ENCODE results near the gene ARMC8. TPM values are rescaled to one million over a fixed set of nuclear protein-coding genes. Genes with fewer than 3 reads are reported as not detected.

The ARMC8 gene
- total and polyA plus RNA-seq, 4 donors = 48.4 to 84.3 (median 55.2) TPM

- Histone ChIP-seq H3K27ac (ENCODE audit: low read depth, low read length) (no peak overlapping the region), H3K4me3 (ENCODE audit: low read depth, low read length) (no peak overlapping the region), H3K4me1 (ENCODE audit: control insufficient read depth, insufficient read depth, low read length) (no peaks in the 10 kb centered on the region), H3K36me3 (ENCODE audit: control insufficient read depth, insufficient read depth, low read length) (peaks cover 5% of the 10 kb centered on the region), H3K9me3 (ENCODE audit: control insufficient read depth, insufficient read depth, low read length) (peaks cover 2% of the 10 kb centered on the region), H3K27me3 (ENCODE audit: control insufficient read depth, insufficient read depth, low read length) (no peaks in the 10 kb centered on the region)
- DNase-seq (ENCODE audit: low read depth in 4 of 6, low spot score in 6 of 6) = no peak
- no CpG with 5 or more reads among the region's 4 CpGs for WGBS (ENCODE audit: insufficient coverage)
Measured at GRCh38 chr3:138310494-138310893, 123.4 kb downstream of the ARMC8 start.

- no peak overlapping the region for H3K27ac ChIP-seq (ENCODE audit: low read depth, low read length)
- WGBS (ENCODE audit: insufficient coverage) = no CpG with 5 or more reads among the region's 1 CpG
- no peaks in the 10 kb centered on the region for H3K36me3 ChIP-seq (ENCODE audit: control insufficient read depth, insufficient read depth, low read length)
- H3K27me3 ChIP-seq (ENCODE audit: control insufficient read depth, insufficient read depth, low read length) = no peaks in the 10 kb centered on the region
- H3K4me1 ChIP-seq (ENCODE audit: control insufficient read depth, insufficient read depth, low read length) = no peaks in the 10 kb centered on the region
- H3K9me3 ChIP-seq (ENCODE audit: control insufficient read depth, insufficient read depth, low read length) = no peaks in the 10 kb centered on the region
- DNase-seq (ENCODE audit: low read depth in 4 of 6, low spot score in 6 of 6) = no peak
- H3K4me3 ChIP-seq (ENCODE audit: low read depth, low read length) = no peak overlapping the region
Measured at GRCh38 chr3:138314751-138315150, 127.7 kb downstream of the ARMC8 start.

GRCh38 chr3:138317687-138318086, 130.6 kb downstream of the ARMC8 start:
- Histone ChIP-seq H3K4me3 (ENCODE audit: low read depth, low read length) (no peak overlapping the region), H3K27me3 (ENCODE audit: control insufficient read depth, insufficient read depth, low read length) (no peaks in the 10 kb centered on the region), H3K9me3 (ENCODE audit: control insufficient read depth, insufficient read depth, low read length) (no peaks in the 10 kb centered on the region), H3K36me3 (ENCODE audit: control insufficient read depth, insufficient read depth, low read length) (no peaks in the 10 kb centered on the region), H3K27ac (ENCODE audit: low read depth, low read length) (no peak overlapping the region), H3K4me1 (ENCODE audit: control insufficient read depth, insufficient read depth, low read length) (no peaks in the 10 kb centered on the region)
- WGBS (ENCODE audit: insufficient coverage) = no CpG with 5 or more reads among the region's 1 CpG
- no peak for DNase-seq (ENCODE audit: low read depth in 4 of 6, low spot score in 6 of 6)

- Histone ChIP-seq H3K4me1 (ENCODE audit: control insufficient read depth, insufficient read depth, low read length) (peaks cover under 1% of the 10 kb centered on the region), H3K9me3 (ENCODE audit: control insufficient read depth, insufficient read depth, low read length) (no peaks in the 10 kb centered on the region), H3K27me3 (ENCODE audit: control insufficient read depth, insufficient read depth, low read length) (no peaks in the 10 kb centered on the region), H3K36me3 (ENCODE audit: control insufficient read depth, insufficient read depth, low read length) (no peaks in the 10 kb centered on the region), H3K27ac (ENCODE audit: low read depth, low read length) (no peak overlapping the region), H3K4me3 (ENCODE audit: low read depth, low read length) (no peak overlapping the region)
- peak in 1 of 6 donors; percentile 49 for DNase-seq (ENCODE audit: low read depth in 4 of 6, low spot score in 6 of 6)
- 57% methylated on average over 3 of the region's 4 CpGs for WGBS (ENCODE audit: insufficient coverage)
Measured at GRCh38 chr3:138323971-138324370, 136.9 kb downstream of the ARMC8 start.

- no peaks in the 10 kb centered on the region for H3K36me3 ChIP-seq (ENCODE audit: control insufficient read depth, insufficient read depth, low read length)
- H3K27me3 ChIP-seq (ENCODE audit: control insufficient read depth, insufficient read depth, low read length) = no peaks in the 10 kb centered on the region
Measured at GRCh38 chr3:138325990-138326389, 138.9 kb downstream of the ARMC8 start.

GRCh38 chr3:138326866-138327595, 139.9 kb downstream of the ARMC8 start:
- no peaks in the 10 kb centered on the region for H3K9me3 ChIP-seq (ENCODE audit: control insufficient read depth, insufficient read depth, low read length)
- H3K27ac ChIP-seq (ENCODE audit: low read depth, low read length) = no peak overlapping the region
- no peaks in the 10 kb centered on the region for H3K27me3 ChIP-seq (ENCODE audit: control insufficient read depth, insufficient read depth, low read length)
- 95% methylated on average over 6 of the region's 12 CpGs for WGBS (ENCODE audit: insufficient coverage)
- H3K4me1 ChIP-seq (ENCODE audit: control insufficient read depth, insufficient read depth, low read length) = peaks cover 9% of the 10 kb centered on the region
- H3K4me3 ChIP-seq (ENCODE audit: low read depth, low read length) = no peak overlapping the region
- DNase-seq (ENCODE audit: low read depth in 4 of 6, low spot score in 6 of 6) = no peak
- no peaks in the 10 kb centered on the region for H3K36me3 ChIP-seq (ENCODE audit: control insufficient read depth, insufficient read depth, low read length)

More at GRCh38 chr3:138325990-138326389, 138.9 kb downstream of the ARMC8 start:
- H3K27ac ChIP-seq (ENCODE audit: low read depth, low read length) = no peak overlapping the region
- H3K4me1 ChIP-seq (ENCODE audit: control insufficient read depth, insufficient read depth, low read length) = peaks cover 9% of the 10 kb centered on the region
- no peak for DNase-seq (ENCODE audit: low read depth in 4 of 6, low spot score in 6 of 6)
- H3K4me3 ChIP-seq (ENCODE audit: low read depth, low read length) = no peak overlapping the region
- no peaks in the 10 kb centered on the region for H3K9me3 ChIP-seq (ENCODE audit: control insufficient read depth, insufficient read depth, low read length)

- DNase-seq (ENCODE audit: low read depth in 4 of 6, low spot score in 6 of 6) = no peak
- 83% methylated on average over 1 of the region's 4 CpGs for WGBS (ENCODE audit: insufficient coverage)
Measured at GRCh38 chr3:138327831-138328230, 140.7 kb downstream of the ARMC8 start.

GRCh38 chr3:138328341-138328740, 141.2 kb downstream of the ARMC8 start:
- Histone ChIP-seq H3K4me1 (ENCODE audit: control insufficient read depth, insufficient read depth, low read length) (peaks cover 9% of the 10 kb centered on the region), H3K4me3 (ENCODE audit: low read depth, low read length) (peak overlapping the region; percentile 67), H3K9me3 (ENCODE audit: control insufficient read depth, insufficient read depth, low read length) (no peaks in the 10 kb centered on the region), H3K27me3 (ENCODE audit: control insufficient read depth, insufficient read depth, low read length) (no peaks in the 10 kb centered on the region), H3K27ac (ENCODE audit: low read depth, low read length) (no peak overlapping the region), H3K36me3 (ENCODE audit: control insufficient read depth, insufficient read depth, low read length) (no peaks in the 10 kb centered on the region)
- peak in 1 of 6 donors; percentile 50 for DNase-seq (ENCODE audit: low read depth in 4 of 6, low spot score in 6 of 6)
- WGBS (ENCODE audit: insufficient coverage) = 17% methylated on average over 1 of the region's 2 CpGs

More at GRCh38 chr3:138327831-138328230, 140.7 kb downstream of the ARMC8 start:
- H3K27ac ChIP-seq (ENCODE audit: low read depth, low read length) = no peak overlapping the region
- H3K27me3 ChIP-seq (ENCODE audit: control insufficient read depth, insufficient read depth, low read length) = no peaks in the 10 kb centered on the region
- H3K4me3 ChIP-seq (ENCODE audit: low read depth, low read length) = no peak overlapping the region
- peaks cover 9% of the 10 kb centered on the region for H3K4me1 ChIP-seq (ENCODE audit: control insufficient read depth, insufficient read depth, low read length)
- H3K9me3 ChIP-seq (ENCODE audit: control insufficient read depth, insufficient read depth, low read length) = no peaks in the 10 kb centered on the region
- H3K36me3 ChIP-seq (ENCODE audit: control insufficient read depth, insufficient read depth, low read length) = no peaks in the 10 kb centered on the region

GRCh38 chr3:138329127-138329983, 142.3 kb downstream of the ARMC8 start, which contains the start of gene NME9:
Gene NME9 (minus strand): TSS chr3:138329851. CDS start chr3:138329335, 516 bp downstream.
- peak within 1 kb of the TSS; percentile 72 for H3K27ac ChIP-seq (ENCODE audit: low read depth, low read length)
- H3K36me3 ChIP-seq (ENCODE audit: control insufficient read depth, insufficient read depth, low read length) = no peaks in the 10 kb centered on the region
- DNase-seq (ENCODE audit: low read depth in 4 of 6, low spot score in 6 of 6) = peak in 5 of 6 donors; percentile 81 to 99 (median 88)
- no peaks in the 10 kb centered on the region for H3K9me3 ChIP-seq (ENCODE audit: control insufficient read depth, insufficient read depth, low read length)
- H3K27me3 ChIP-seq (ENCODE audit: control insufficient read depth, insufficient read depth, low read length) = no peaks in the 10 kb centered on the region
- peaks cover 9% of the 10 kb centered on the region for H3K4me1 ChIP-seq (ENCODE audit: control insufficient read depth, insufficient read depth, low read length)
- 0% methylated on average over 60 of the region's 62 CpGs for WGBS (ENCODE audit: insufficient coverage)
- H3K4me3 ChIP-seq (ENCODE audit: low read depth, low read length) = peak within 1 kb of the TSS; percentile 67
